Neuron (in vitro differentiated cells): ENCODE results near the gene DTD1.

ENCODE experiments used
- H2AFZ ChIP-seq: one replicate; pipeline ENCODE4 v1.6.1; 2013; ENCODE audit warnings: low read depth, mild to moderate bottlenecking, inconsistent platforms, low read length, moderate library complexity
- H3K27me3 ChIP-seq: one replicate; pipeline ENCODE4 v1.6.1; 2013; ENCODE audit warnings: low read length; ENCODE audit not compliant: insufficient read depth
- H3K36me3 ChIP-seq: one replicate; pipeline ENCODE4 v1.6.1; 2013; ENCODE audit warnings: low read length; ENCODE audit not compliant: insufficient read depth
- H3K4me1 ChIP-seq: one replicate; pipeline ENCODE4 v1.6.1; 2013; ENCODE audit warnings: low read length; ENCODE audit not compliant: insufficient read depth
- H3K4me3 ChIP-seq: 2 replicates; pipeline ENCODE4 v1.5.1; 2013; ENCODE audit warnings: mild to moderate bottlenecking, low read length, moderate library complexity
- H3K9me3 ChIP-seq: one replicate; pipeline ENCODE4 v1.6.1; 2013; ENCODE audit warnings: low read length

DTD1 gene

GRCh38 chr20:18580012-18580411 is 7.8 kb upstream of the DTD1 start:
- Histone ChIP-seq H3K36me3 (no peaks in the 10 kb centered on the region), H3K9me3 (no peaks in the 10 kb centered on the region), H3K27me3 (no peaks in the 10 kb centered on the region), H3K4me1 (no peaks in the 10 kb centered on the region), H3K4me3 (no peak overlapping the region), H2AFZ (no peak overlapping the region)

GRCh38 chr20:18585134-18585533 is 2.7 kb upstream of the DTD1 start:
- Histone ChIP-seq H3K27me3 (no peaks in the 10 kb centered on the region), H2AFZ (no peak overlapping the region), H3K4me3 (no peak overlapping the region), H3K4me1 (peaks cover 14% of the 10 kb centered on the region), H3K9me3 (no peaks in the 10 kb centered on the region), H3K36me3 (no peaks in the 10 kb centered on the region)

GRCh38 chr20:18588574-18588933 is 700 bp downstream of the DTD1 start:
- H2AFZ ChIP-seq = peak overlapping the region; percentile 88
- no peaks in the 10 kb centered on the region for H3K36me3 ChIP-seq
- H3K4me1 ChIP-seq = peaks cover 28% of the 10 kb centered on the region
- H3K9me3 ChIP-seq = no peaks in the 10 kb centered on the region
- H3K27me3 ChIP-seq = no peaks in the 10 kb centered on the region
- peak overlapping the region; percentile 70 for H3K4me3 ChIP-seq

GRCh38 chr20:18589941-18590674 is 2.3 kb downstream of the DTD1 start:
- H2AFZ ChIP-seq = no peak overlapping the region
- no peaks in the 10 kb centered on the region for H3K9me3 ChIP-seq
- H3K36me3 ChIP-seq = peaks cover 2% of the 10 kb centered on the region
- H3K4me1 ChIP-seq = peaks cover 28% of the 10 kb centered on the region
- no peaks in the 10 kb centered on the region for H3K27me3 ChIP-seq
- no peak overlapping the region for H3K4me3 ChIP-seq

- Histone ChIP-seq H3K9me3 (peaks cover 3% of the 10 kb centered on the region), H3K4me3 (no peak overlapping the region), H2AFZ (no peak overlapping the region), H3K27me3 (no peaks in the 10 kb centered on the region), H3K36me3 (peaks cover 31% of the 10 kb centered on the region), H3K4me1 (peaks cover 7% of the 10 kb centered on the region)
Observed at GRCh38 chr20:18596270-18596669, 8.4 kb downstream of the DTD1 start.

GRCh38 chr20:18609741-18610140 is 21.9 kb downstream of the DTD1 start:
- Histone ChIP-seq H3K4me1 (no peaks in the 10 kb centered on the region), H3K4me3 (no peak overlapping the region), H3K36me3 (peaks cover 9% of the 10 kb centered on the region), H2AFZ (no peak overlapping the region), H3K27me3 (no peaks in the 10 kb centered on the region), H3K9me3 (no peaks in the 10 kb centered on the region)

- H3K9me3 ChIP-seq = no peaks in the 10 kb centered on the region
- no peaks in the 10 kb centered on the region for H3K4me1 ChIP-seq
- H3K27me3 ChIP-seq = no peaks in the 10 kb centered on the region
- H2AFZ ChIP-seq = no peak overlapping the region
- peaks cover 12% of the 10 kb centered on the region for H3K36me3 ChIP-seq
- no peak overlapping the region for H3K4me3 ChIP-seq
Observed at GRCh38 chr20:18611492-18611891, 23.6 kb downstream of the DTD1 start.

- H3K4me3 ChIP-seq = no peak overlapping the region
- no peaks in the 10 kb centered on the region for H3K4me1 ChIP-seq
- H2AFZ ChIP-seq = no peak overlapping the region
- H3K27me3 ChIP-seq = no peaks in the 10 kb centered on the region
- H3K36me3 ChIP-seq = peaks cover 12% of the 10 kb centered on the region
- H3K9me3 ChIP-seq = peaks cover 4% of the 10 kb centered on the region
Observed at GRCh38 chr20:18613553-18613952, 25.7 kb downstream of the DTD1 start.

GRCh38 chr20:18614244-18614643 is 26.4 kb downstream of the DTD1 start:
- H2AFZ ChIP-seq = no peak overlapping the region

GRCh38 chr20:18615020-18615650 is 27.3 kb downstream of the DTD1 start:
- Histone ChIP-seq H2AFZ (no peak overlapping the region), H3K27me3 (no peaks in the 10 kb centered on the region), H3K4me1 (no peaks in the 10 kb centered on the region), H3K36me3 (peaks cover 12% of the 10 kb centered on the region), H3K9me3 (peaks cover 4% of the 10 kb centered on the region), H3K4me3 (no peak overlapping the region)

More at GRCh38 chr20:18614244-18614643, 26.4 kb downstream of the DTD1 start:
- Histone ChIP-seq H3K4me3 (no peak overlapping the region), H3K9me3 (peaks cover 4% of the 10 kb centered on the region), H3K27me3 (no peaks in the 10 kb centered on the region), H3K4me1 (no peaks in the 10 kb centered on the region), H3K36me3 (peaks cover 12% of the 10 kb centered on the region)

- no peaks in the 10 kb centered on the region for H3K36me3 ChIP-seq
- H3K27me3 ChIP-seq = no peaks in the 10 kb centered on the region
- no peak overlapping the region for H3K4me3 ChIP-seq
- peaks cover 4% of the 10 kb centered on the region for H3K9me3 ChIP-seq
- no peaks in the 10 kb centered on the region for H3K4me1 ChIP-seq
- no peak overlapping the region for H2AFZ ChIP-seq
Observed at GRCh38 chr20:18621004-18621403, 33.1 kb downstream of the DTD1 start.

GRCh38 chr20:18623156-18623910 is 35.5 kb downstream of the DTD1 start:
- H3K9me3 ChIP-seq = peaks cover 2% of the 10 kb centered on the region
- peaks cover 4% of the 10 kb centered on the region for H3K36me3 ChIP-seq
- H3K27me3 ChIP-seq = no peaks in the 10 kb centered on the region
- H2AFZ ChIP-seq = no peak overlapping the region
- no peak overlapping the region for H3K4me3 ChIP-seq
- no peaks in the 10 kb centered on the region for H3K4me1 ChIP-seq

- no peaks in the 10 kb centered on the region for H3K27me3 ChIP-seq
- peaks cover 2% of the 10 kb centered on the region for H3K9me3 ChIP-seq
- peaks cover 5% of the 10 kb centered on the region for H3K36me3 ChIP-seq
- no peaks in the 10 kb centered on the region for H3K4me1 ChIP-seq
- H2AFZ ChIP-seq = no peak overlapping the region
- H3K4me3 ChIP-seq = no peak overlapping the region
Observed at GRCh38 chr20:18624948-18625347, 37.1 kb downstream of the DTD1 start.
